Activated CD8-positive, alpha-beta T cell treated with anti-CD3 and anti-CD28 coated beads for 36 hours (primary cell): ENCODE results near the gene DDRGK1. TPM values are rescaled to one million over a fixed set of nuclear protein-coding genes. Genes with fewer than 3 reads are reported as not detected.

Experiments
- ATAC-seq: fragments of 200-7000 bp; cut with Tn5 transposase; one replicate; pipeline ENCODE4 v1.10.0; 2021; ENCODE audit warnings: mild to moderate bottlenecking, moderate library complexity
- CTCF ChIA-PET: fragments of 350-600 bp; sonication (Branson Sonifier 250); formaldehyde crosslinking; loops from one replicate; lab custom pipeline; 2021; ENCODE audit warnings: antibody characterized with exemption; lab: Charles Lee
- POLR2A ChIA-PET: fragments of 350-600 bp; sonication (Branson Sonifier 250); formaldehyde crosslinking; loops from one replicate; lab custom pipeline; 2021; ENCODE audit warnings: antibody characterized with exemption; lab: Charles Lee
- DNase-seq: peaks from one replicate; pipeline ENCODE4 v3.0.0-alpha.2; 2020
- H3K27ac Mint-ChIP-seq: one replicate; pipeline ENCODE4 v1.8.0; 2021; ENCODE audit warnings: mild to moderate bottlenecking, mixed read lengths
- H3K27me3 Mint-ChIP-seq: one replicate; pipeline ENCODE4 v1.8.0; 2021; ENCODE audit warnings: mixed read lengths
- H3K36me3 Mint-ChIP-seq: one replicate; pipeline ENCODE4 v1.8.0; 2021; ENCODE audit warnings: low read depth, mixed read lengths
- H3K4me1 Mint-ChIP-seq: one replicate; pipeline ENCODE4 v1.8.0; 2021; ENCODE audit warnings: low read depth, mixed read lengths
- H3K4me3 Mint-ChIP-seq: one replicate; pipeline ENCODE4 v1.8.0; 2021; ENCODE audit warnings: mild to moderate bottlenecking, moderate library complexity, mixed read lengths
- H3K9me3 Mint-ChIP-seq: one replicate; pipeline ENCODE4 v1.8.0; 2021; ENCODE audit warnings: mixed read lengths
- intact Hi-C: fragments of 100-400 bp; cut with micrococcal nuclease; formaldehyde crosslinking; loops from one replicate; pipeline ENCODE4 v1.10.0; 2022
- total RNA-seq, 2 experiments: library from RNA; stranded (reverse); gene quantifications; one replicate each; pipeline ENCODE4 v1.2.3, GENCODE V29; 2021
- TF ChIP-seq, protein P1 (sequence below): fragments of 200-600 bp; IDR thresholded peaks from one replicate; pipeline ENCODE4 v1.8.0; 2022; ENCODE audit warnings: antibody characterized with exemption, mild to moderate bottlenecking

DDRGK1 gene
- total RNA-seq, 2 experiments from 2014 or later, result 50.1 to 54.1 TPM

DNA sequence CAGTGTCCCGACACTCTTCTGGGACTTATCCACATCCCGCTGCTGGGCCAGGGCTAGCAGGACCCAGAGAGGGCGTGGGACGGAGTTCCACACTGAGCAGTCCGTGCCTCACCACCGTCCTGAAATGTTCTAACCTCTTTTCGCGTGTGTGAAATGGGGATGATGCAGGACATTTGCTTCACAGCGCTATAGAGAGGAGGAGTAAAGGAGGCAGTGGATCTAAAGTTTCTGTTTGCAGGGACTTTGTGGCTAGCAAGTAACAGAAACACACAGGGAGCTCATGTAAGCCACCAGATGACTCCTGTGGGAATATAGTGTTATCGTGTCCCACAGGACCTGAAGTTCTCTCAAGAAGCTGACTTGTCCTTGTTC, 5.5 kb upstream of the DDRGK1 start:
- no peaks in the 10 kb centered on the region for H3K27me3 Mint-ChIP-seq
- peak; percentile 53 for ATAC-seq
- H3K9me3 Mint-ChIP-seq, result no peaks in the 10 kb centered on the region
- H3K4me3 Mint-ChIP-seq, result peak overlapping the region; percentile 86
- ChIA-PET POLR2A (interaction anchor here (0.6 to 2.1 kb wide), 5 partner anchors 9 to 86 kb away, joined by 3 to 8 read pairs (median 3); no protein-coding TSS in a partner anchor), CTCF (interaction anchor here (0.7 to 1.8 kb wide), 6 partner anchors 8 to 141 kb away, joined by 3 to 11 read pairs (median 3); no protein-coding TSS in a partner anchor)
- peaks cover 17% of the 10 kb centered on the region for H3K36me3 Mint-ChIP-seq
- peaks cover 20% of the 10 kb centered on the region for H3K4me1 Mint-ChIP-seq
- intact Hi-C loops, result no loop called here
- TF ChIP-seq, protein P1, sequence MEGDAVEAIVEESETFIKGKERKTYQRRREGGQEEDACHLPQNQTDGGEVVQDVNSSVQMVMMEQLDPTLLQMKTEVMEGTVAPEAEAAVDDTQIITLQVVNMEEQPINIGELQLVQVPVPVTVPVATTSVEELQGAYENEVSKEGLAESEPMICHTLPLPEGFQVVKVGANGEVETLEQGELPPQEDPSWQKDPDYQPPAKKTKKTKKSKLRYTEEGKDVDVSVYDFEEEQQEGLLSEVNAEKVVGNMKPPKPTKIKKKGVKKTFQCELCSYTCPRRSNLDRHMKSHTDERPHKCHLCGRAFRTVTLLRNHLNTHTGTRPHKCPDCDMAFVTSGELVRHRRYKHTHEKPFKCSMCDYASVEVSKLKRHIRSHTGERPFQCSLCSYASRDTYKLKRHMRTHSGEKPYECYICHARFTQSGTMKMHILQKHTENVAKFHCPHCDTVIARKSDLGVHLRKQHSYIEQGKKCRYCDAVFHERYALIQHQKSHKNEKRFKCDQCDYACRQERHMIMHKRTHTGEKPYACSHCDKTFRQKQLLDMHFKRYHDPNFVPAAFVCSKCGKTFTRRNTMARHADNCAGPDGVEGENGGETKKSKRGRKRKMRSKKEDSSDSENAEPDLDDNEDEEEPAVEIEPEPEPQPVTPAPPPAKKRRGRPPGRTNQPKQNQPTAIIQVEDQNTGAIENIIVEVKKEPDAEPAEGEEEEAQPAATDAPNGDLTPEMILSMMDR, result no peak
- peak overlapping the region; percentile 89 for H3K27ac Mint-ChIP-seq
- DNase-seq, result peak; percentile 16

DNA sequence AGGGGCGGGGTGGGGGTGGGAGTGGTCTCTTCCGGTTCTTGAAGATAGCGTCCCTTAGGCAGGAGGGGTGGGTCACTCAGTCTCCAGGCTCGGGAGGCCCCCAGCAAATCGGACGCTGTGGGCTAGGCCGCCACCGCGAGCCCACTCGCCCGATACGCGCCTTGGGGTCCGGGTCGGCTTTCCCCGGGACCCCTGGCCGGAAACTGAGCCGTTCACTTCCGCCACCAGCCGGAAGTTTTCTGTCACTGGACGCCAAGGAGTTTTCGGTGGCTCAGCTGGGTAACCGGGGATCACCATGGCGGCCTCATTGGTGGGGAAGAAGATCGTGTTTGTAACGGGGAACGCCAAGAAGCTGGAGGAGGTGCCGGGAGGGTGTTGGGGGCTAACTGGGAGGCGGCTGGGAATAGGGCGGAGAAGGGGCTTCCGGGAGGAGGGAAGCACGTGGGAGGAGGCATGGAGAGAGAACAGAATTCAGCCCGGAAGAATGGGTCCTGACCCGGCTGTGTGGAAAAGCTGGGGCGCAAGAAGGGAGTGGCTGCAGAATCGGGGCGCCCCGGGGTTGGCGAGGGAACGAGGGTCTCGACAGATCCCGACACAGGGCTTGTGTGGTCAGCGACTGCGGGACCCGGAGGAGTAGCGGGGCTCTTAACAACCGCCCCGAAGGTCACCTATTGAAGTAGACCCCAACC, 4.9 kb upstream of the DDRGK1 start, which contains the start of gene ITPA:
ITPA (plus strand) TSS at position 242 of the 689 bp plus-strand sequence; CDS start at position 296, 54 bp downstream.
- POLR2A ChIA-PET, result interaction anchor here (0.6 to 2.1 kb wide), 6 partner anchors 9 to 765 kb away, joined by 3 to 8 read pairs (median 3); no protein-coding TSS in a partner anchor
- ATAC-seq, result peak; percentile 50
- intact Hi-C loops, result no loop called here
- Mint-ChIP-seq H3K27ac (peak within 1 kb of the TSS; percentile 89), H3K36me3 (peaks cover 17% of the 10 kb centered on the region), H3K9me3 (no peaks in the 10 kb centered on the region), H3K4me3 (peak within 1 kb of the TSS; percentile 86), H3K27me3 (no peaks in the 10 kb centered on the region), H3K4me1 (peaks cover 21% of the 10 kb centered on the region)
- peak; percentile 75 for DNase-seq
- CTCF ChIA-PET, result interaction anchor here (0.9 to 1.8 kb wide), 7 partner anchors 9 to 141 kb away, joined by 3 to 11 read pairs (median 3); no protein-coding TSS in a partner anchor
- TF ChIP-seq, protein P1, result no peak

- Mint-ChIP-seq H3K27me3 (no peaks in the 10 kb centered on the region), H3K4me3 (peak overlapping the region; percentile 86), H3K4me1 (peaks cover 21% of the 10 kb centered on the region), H3K9me3 (no peaks in the 10 kb centered on the region), H3K36me3 (peaks cover 15% of the 10 kb centered on the region), H3K27ac (peak overlapping the region; percentile 89)
- TF ChIP-seq, protein P1, result no peak
- ChIA-PET CTCF (interaction anchor here (0.9 to 1.8 kb wide), 5 partner anchors 11 to 140 kb away, joined by 3 to 11 read pairs (median 3); no protein-coding TSS in a partner anchor), POLR2A (interaction anchor here (0.6 to 2.1 kb wide), 7 partner anchors 12 to 765 kb away, joined by 3 to 6 read pairs (median 3); no protein-coding TSS in a partner anchor)
- intact Hi-C loops, result no loop called here
- DNase-seq, result peak; percentile 15
- peak; percentile 1 for ATAC-seq
Observed at GRCh38 chr20:3208786-3209256, 4.3 kb upstream of the DDRGK1 start.

GRCh38 chr20:3203315-3204123, 963 bp downstream of the DDRGK1 start:
- Mint-ChIP-seq H3K9me3 (no peaks in the 10 kb centered on the region), H3K27ac (peak overlapping the region; percentile 97), H3K27me3 (no peaks in the 10 kb centered on the region), H3K4me3 (peak overlapping the region; percentile 97), H3K4me1 (peaks cover 11% of the 10 kb centered on the region), H3K36me3 (peaks cover 35% of the 10 kb centered on the region)
- TF ChIP-seq, protein P1, result no peak
- ChIA-PET CTCF (interaction anchor here (1.6 to 2.0 kb wide), 2 partner anchors 15 to 150 kb away, joined by 5 to 9 read pairs; no protein-coding TSS in a partner anchor), POLR2A (interaction anchor here (0.8 to 1.5 kb wide), 2 partner anchors 10 to 24 kb away, joined by 3 to 5 read pairs; no protein-coding TSS in a partner anchor)
- DNase-seq, result peak; percentile 54
- intact Hi-C loops, result no loop called here
- peak; percentile 23 for ATAC-seq
